SK-N-SH treated with all-trans-retinoic acid at 6 μM for 48 hours (cell line): ENCODE measurements around the gene GTF2A1L.
"Not testable (repeated sequence)": the region's sequence is repeated elsewhere in the genome, so short reads cannot be mapped to it uniquely, and the experiment has no call there.

Experiments used
- CREB5 ChIP-seq: fragments of 250-450 bp; sonication (Bioruptor Pico); IDR thresholded peaks from 2 replicates; pipeline ENCODE4 v1.5.1; 2020; ENCODE audit warnings: low read depth, mild to moderate bottlenecking, moderate library complexity
- ESRRG ChIP-seq: fragments of 250-450 bp; sonication (Bioruptor Pico); IDR thresholded peaks from 2 replicates; pipeline ENCODE4 v1.6.1; 2021; ENCODE audit warnings: mild to moderate bottlenecking
- RARB ChIP-seq: fragments of 250-450 bp; sonication (Bioruptor Pico); IDR thresholded peaks from 2 replicates; pipeline ENCODE4 v1.8.0; 2021; ENCODE audit warnings: mild to moderate bottlenecking, moderate library complexity
- TOX ChIP-seq: fragments of 250-450 bp; sonication (Bioruptor Pico); IDR thresholded peaks from 2 replicates; pipeline ENCODE4 v1.8.0; 2021; ENCODE audit warnings: mild to moderate bottlenecking, moderate library complexity, borderline replicate concordance
- ZFP30 ChIP-seq: fragments of 450-650 bp; formaldehyde crosslinking; IDR thresholded peaks from 2 replicates; pipeline ENCODE4 v1.5.0; 2022; ENCODE audit warnings: mild to moderate bottlenecking, moderate library complexity
- TF ChIP-seq, protein P1 (sequence below): fragments of 250-450 bp; sonication (Bioruptor Pico); IDR thresholded peaks from 2 replicates; pipeline ENCODE4 v1.8.0; 2020; ENCODE audit warnings: mild to moderate bottlenecking, moderate library complexity, borderline replicate concordance
- TF ChIP-seq, protein P2 (sequence below): fragments of 250-450 bp; sonication (Bioruptor Pico); IDR thresholded peaks from 2 replicates; pipeline ENCODE4 v1.8.0; 2021; ENCODE audit warnings: low read depth, mild to moderate bottlenecking, moderate library complexity, borderline replicate concordance

- TF ChIP-seq, protein P1, sequence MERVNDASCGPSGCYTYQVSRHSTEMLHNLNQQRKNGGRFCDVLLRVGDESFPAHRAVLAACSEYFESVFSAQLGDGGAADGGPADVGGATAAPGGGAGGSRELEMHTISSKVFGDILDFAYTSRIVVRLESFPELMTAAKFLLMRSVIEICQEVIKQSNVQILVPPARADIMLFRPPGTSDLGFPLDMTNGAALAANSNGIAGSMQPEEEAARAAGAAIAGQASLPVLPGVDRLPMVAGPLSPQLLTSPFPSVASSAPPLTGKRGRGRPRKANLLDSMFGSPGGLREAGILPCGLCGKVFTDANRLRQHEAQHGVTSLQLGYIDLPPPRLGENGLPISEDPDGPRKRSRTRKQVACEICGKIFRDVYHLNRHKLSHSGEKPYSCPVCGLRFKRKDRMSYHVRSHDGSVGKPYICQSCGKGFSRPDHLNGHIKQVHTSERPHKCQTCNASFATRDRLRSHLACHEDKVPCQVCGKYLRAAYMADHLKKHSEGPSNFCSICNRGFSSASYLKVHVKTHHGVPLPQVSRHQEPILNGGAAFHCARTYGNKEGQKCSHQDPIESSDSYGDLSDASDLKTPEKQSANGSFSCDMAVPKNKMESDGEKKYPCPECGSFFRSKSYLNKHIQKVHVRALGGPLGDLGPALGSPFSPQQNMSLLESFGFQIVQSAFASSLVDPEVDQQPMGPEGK (CRISPR knock-in tag): not testable (repeated sequence)
- not testable (repeated sequence) for TF ChIP-seq CREB5; ZFP30 (CRISPR knock-in tag); TOX (CRISPR knock-in tag); RARB (CRISPR knock-in tag); ESRRG (CRISPR knock-in tag)
- TF ChIP-seq, protein P2, sequence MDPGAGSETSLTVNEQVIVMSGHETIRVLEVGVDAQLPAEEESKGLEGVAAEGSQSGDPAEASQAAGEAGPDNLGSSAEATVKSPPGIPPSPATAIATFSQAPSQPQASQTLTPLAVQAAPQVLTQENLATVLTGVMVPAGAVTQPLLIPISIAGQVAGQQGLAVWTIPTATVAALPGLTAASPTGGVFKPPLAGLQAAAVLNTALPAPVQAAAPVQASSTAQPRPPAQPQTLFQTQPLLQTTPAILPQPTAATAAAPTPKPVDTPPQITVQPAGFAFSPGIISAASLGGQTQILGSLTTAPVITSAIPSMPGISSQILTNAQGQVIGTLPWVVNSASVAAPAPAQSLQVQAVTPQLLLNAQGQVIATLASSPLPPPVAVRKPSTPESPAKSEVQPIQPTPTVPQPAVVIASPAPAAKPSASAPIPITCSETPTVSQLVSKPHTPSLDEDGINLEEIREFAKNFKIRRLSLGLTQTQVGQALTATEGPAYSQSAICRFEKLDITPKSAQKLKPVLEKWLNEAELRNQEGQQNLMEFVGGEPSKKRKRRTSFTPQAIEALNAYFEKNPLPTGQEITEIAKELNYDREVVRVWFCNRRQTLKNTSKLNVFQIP (CRISPR knock-in tag): not testable (repeated sequence)
These were observed 3.1 kb upstream of the GTF2A1L start for GRCh38 chr2:48614581-48614980.
